Measurements from ENCODE around the gene SLITRK1. TPM values are rescaled to one million over a fixed set of nuclear protein-coding genes. Genes with fewer than 3 reads are reported as not detected.

SLITRK1 gene
- total RNA-seq, 4 donors from 2014 or later = not detected

GRCh38 chr13:83878691-83879430 lies 3.4 kb downstream of the SLITRK1 start:
- Histone ChIP-seq H3K4me3 (no peak overlapping the region), H3K27me3 (no peaks in the 10 kb centered on the region), H3K9me3 (no peaks in the 10 kb centered on the region), H3K36me3 (no peaks in the 10 kb centered on the region), H3K27ac (no peak overlapping the region), H3K4me1 (no peaks in the 10 kb centered on the region)
- TF ChIP-seq, protein P1, sequence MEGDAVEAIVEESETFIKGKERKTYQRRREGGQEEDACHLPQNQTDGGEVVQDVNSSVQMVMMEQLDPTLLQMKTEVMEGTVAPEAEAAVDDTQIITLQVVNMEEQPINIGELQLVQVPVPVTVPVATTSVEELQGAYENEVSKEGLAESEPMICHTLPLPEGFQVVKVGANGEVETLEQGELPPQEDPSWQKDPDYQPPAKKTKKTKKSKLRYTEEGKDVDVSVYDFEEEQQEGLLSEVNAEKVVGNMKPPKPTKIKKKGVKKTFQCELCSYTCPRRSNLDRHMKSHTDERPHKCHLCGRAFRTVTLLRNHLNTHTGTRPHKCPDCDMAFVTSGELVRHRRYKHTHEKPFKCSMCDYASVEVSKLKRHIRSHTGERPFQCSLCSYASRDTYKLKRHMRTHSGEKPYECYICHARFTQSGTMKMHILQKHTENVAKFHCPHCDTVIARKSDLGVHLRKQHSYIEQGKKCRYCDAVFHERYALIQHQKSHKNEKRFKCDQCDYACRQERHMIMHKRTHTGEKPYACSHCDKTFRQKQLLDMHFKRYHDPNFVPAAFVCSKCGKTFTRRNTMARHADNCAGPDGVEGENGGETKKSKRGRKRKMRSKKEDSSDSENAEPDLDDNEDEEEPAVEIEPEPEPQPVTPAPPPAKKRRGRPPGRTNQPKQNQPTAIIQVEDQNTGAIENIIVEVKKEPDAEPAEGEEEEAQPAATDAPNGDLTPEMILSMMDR (IDR thresholded peaks at IDR 0.05) = no peak
- no peak for TF ChIP-seq POLR2A (IDR thresholded peaks at IDR 0.05)
- no peak for DNase-seq

DNA sequence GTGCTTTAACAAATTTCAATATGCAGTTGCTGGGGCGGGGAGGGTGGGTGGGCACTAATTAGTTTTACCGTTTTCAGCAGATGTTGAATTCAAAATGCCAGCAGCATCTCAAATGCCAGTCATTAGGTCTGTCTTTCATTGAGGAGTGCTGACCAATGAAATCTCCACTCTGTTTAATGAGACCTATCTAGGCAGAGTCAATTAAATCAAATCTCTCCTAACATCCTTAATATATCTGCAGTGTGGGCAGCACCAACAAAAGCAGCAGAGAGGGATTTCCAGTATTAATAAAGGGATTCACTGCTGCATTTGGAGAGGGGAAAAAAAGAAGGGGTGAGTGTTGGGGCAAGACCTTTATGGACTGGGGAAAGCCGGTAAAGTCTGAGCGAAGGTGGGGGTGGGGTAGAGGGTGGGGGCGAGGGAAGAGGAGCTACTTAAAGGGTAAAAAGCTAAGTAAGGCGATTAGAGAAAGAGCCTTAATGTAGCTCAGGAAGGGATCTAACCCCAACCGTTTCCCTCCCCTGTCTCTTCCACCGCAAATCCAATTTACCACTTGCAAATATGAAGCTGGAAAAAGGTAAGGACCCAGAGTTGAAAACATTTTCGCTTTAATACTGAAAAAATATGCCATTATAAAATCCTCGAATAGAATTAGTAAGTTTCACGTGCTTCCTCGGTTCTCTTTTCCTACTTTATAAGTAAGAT lies 4.5 kb downstream of the SLITRK1 start:
- TF ChIP-seq POLR2A (IDR thresholded peaks at IDR 0.05) = no peak
- TF ChIP-seq, protein P1 (IDR thresholded peaks at IDR 0.05) = no peak
- DNase-seq = no peak
- H3K4me3 ChIP-seq = no peak overlapping the region
- no peaks in the 10 kb centered on the region for H3K27me3 ChIP-seq
- H3K9me3 ChIP-seq = no peaks in the 10 kb centered on the region
- H3K27ac ChIP-seq = no peak overlapping the region
- no peaks in the 10 kb centered on the region for H3K4me1 ChIP-seq
- no peaks in the 10 kb centered on the region for H3K36me3 ChIP-seq

GRCh38 chr13:83876546-83876945 lies 5.7 kb downstream of the SLITRK1 start:
- H3K27ac ChIP-seq = no peak overlapping the region
- DNase-seq = no peak
- H3K4me3 ChIP-seq = no peak overlapping the region
- TF ChIP-seq, protein P1 (IDR thresholded peaks at IDR 0.05) = no peak
- no peak for TF ChIP-seq POLR2A (IDR thresholded peaks at IDR 0.05)
- no peaks in the 10 kb centered on the region for H3K4me1 ChIP-seq
- H3K36me3 ChIP-seq = no peaks in the 10 kb centered on the region
- no peaks in the 10 kb centered on the region for H3K9me3 ChIP-seq
- H3K27me3 ChIP-seq = no peaks in the 10 kb centered on the region

- no peaks in the 10 kb centered on the region for H3K4me1 ChIP-seq
- H3K27ac ChIP-seq = no peak overlapping the region
- no peaks in the 10 kb centered on the region for H3K36me3 ChIP-seq
- H3K27me3 ChIP-seq = no peaks in the 10 kb centered on the region
- DNase-seq = no peak
- TF ChIP-seq POLR2A (IDR thresholded peaks at IDR 0.05) = no peak
- TF ChIP-seq, protein P1 (IDR thresholded peaks at IDR 0.05) = no peak
- no peaks in the 10 kb centered on the region for H3K9me3 ChIP-seq
- H3K4me3 ChIP-seq = no peak overlapping the region
These were observed 14.6 kb downstream of the SLITRK1 start for GRCh38 chr13:83867708-83868107.

DNA sequence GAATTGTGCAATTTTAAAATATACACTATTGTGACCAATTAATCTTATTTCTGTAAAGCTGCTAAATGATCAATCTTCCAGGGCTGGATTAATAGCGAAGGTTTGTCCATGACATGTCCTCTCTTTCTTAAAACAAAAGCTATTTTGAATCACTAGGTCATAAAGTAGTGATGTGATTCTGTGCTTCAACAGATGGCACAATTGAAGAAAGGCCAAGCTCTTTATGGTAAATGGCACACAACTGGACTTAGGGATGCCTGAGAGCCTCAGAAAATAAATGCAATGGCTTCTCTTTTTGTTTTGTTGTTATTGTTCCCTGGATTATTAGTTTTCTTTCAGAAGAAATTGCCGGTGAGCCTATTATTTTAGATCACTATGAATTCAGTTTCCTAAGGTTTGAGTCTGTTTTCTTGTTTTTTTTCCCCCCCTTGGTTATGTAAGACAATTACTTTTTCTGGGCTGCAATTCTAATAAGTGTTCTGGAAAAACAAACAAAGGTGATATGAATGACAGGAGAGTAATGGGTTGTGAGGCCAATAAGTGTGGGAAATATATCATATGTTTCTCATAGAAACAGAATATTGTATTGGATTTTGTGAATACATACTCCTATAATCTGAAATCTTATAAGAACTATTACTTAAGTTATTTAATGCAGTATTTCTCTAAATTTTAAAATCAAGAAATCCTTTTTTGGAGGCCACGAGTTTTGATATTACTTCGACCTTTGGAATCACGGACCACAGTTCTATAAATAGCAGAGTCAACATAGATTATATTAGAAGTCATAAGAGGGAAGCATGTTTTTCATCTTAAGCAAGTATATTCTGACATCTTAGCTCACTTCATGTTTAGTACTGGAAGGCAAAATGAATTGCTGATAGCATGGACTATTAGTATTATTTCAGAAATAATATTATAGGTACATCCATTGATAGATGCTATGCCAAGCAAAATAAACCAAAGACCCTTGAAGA lies 16.8 kb downstream of the SLITRK1 start:
- TF ChIP-seq, protein P1 (IDR thresholded peaks at IDR 0.05) = no peak
- no peak for TF ChIP-seq POLR2A (IDR thresholded peaks at IDR 0.05)
- Histone ChIP-seq H3K4me3 (no peak overlapping the region), H3K36me3 (no peaks in the 10 kb centered on the region), H3K27ac (no peak overlapping the region), H3K27me3 (no peaks in the 10 kb centered on the region), H3K9me3 (no peaks in the 10 kb centered on the region), H3K4me1 (no peaks in the 10 kb centered on the region)
- DNase-seq = no peak
